Lung (tissue), 12 donors: ENCODE results near the gene RPL35. TPM values are rescaled to one million over a fixed set of nuclear protein-coding genes. Genes with fewer than 3 reads are reported as not detected.

Source experiments
- ATAC-seq: fragments of 200-7000 bp; cut with Tn5 transposase; one replicate; pipeline ENCODE4 v1.9.1; 2020; ENCODE audit warnings: moderate number of reproducible peaks; ENCODE audit not compliant: insufficient read depth, low FRiP score
- DNase-seq, 3 donors: peaks; one replicate each; pipeline ENCODE4 v3.0.0-alpha.2; 2013 to 2017
- H3K27ac ChIP-seq, 2 donors: one replicate each; pipeline ENCODE4 v1.5.1; 2013; ENCODE audit warnings: mild to moderate bottlenecking in 2 of 2, moderate library complexity in 2 of 2, control low read depth in 1 of 2, inconsistent platforms in 1 of 2, low read depth in 1 of 2, low read length in 1 of 2
- H3K27me3 ChIP-seq, 3 donors: one replicate each; pipeline ENCODE4 v1.5.1; 2013; ENCODE audit warnings: low read length in 2 of 3; ENCODE audit not compliant: control insufficient read depth in 3 of 3, insufficient read depth in 3 of 3
- H3K36me3 ChIP-seq, 4 donors: one replicate each; pipeline ENCODE4 v1.5.1; 2013; ENCODE audit warnings: low read length in 4 of 4, mild to moderate bottlenecking in 1 of 4, moderate library complexity in 1 of 4; ENCODE audit not compliant: control insufficient read depth in 4 of 4, insufficient read depth in 4 of 4
- H3K4me1 ChIP-seq, 5 donors: one replicate each; pipeline ENCODE4 v1.5.1; 2013; ENCODE audit warnings: low read length in 5 of 5, mild to moderate bottlenecking in 2 of 5, moderate library complexity in 1 of 5; ENCODE audit not compliant: control insufficient read depth in 5 of 5, insufficient read depth in 5 of 5
- H3K4me3 ChIP-seq: one replicate; pipeline ENCODE4 v1.5.1; 2013; ENCODE audit warnings: mild to moderate bottlenecking, control low read depth, moderate library complexity
- H3K9ac ChIP-seq, 2 donors: one replicate each; pipeline ENCODE4 v1.5.1; 2013; ENCODE audit warnings: low read length in 2 of 2, control low read depth in 1 of 2; ENCODE audit not compliant: insufficient read depth in 1 of 2
- H3K9me3 ChIP-seq, 4 donors: one replicate each; pipeline ENCODE4 v1.5.1; 2013; ENCODE audit warnings: low read length in 3 of 4, mild to moderate bottlenecking in 1 of 4, moderate library complexity in 1 of 4; ENCODE audit not compliant: control insufficient read depth in 4 of 4, insufficient read depth in 3 of 4
- CTCF ChIP-seq: IDR thresholded peaks from 2 replicates; pipeline ENCODE4 v1.5.1; 2012; ENCODE audit warnings: mild to moderate bottlenecking; ENCODE audit errors: control extremely low read depth, extremely low read depth
- WGBS, 2 donors: extraction: QIAGEN DNeasy Blood & Tissue Kit; methylation state at CpG; one replicate each; pipeline ENCODE4 v1.1.7; 2013; 5-methylcytosine and 5-hydroxymethylcytosine counted together
- polyA plus RNA-seq, 2 donors: library from polyadenylated mRNA; stranded (reverse); fragments of 200-250 nt; gene quantifications; one replicate each; pipeline ENCODE4 v1.2.1, GENCODE V29; 2013
- total RNA-seq, 2 donors: library from RNA; depleted of rRNA in 1 of 2; stranded (reverse); fragments of >200 nt in 1 of 2; gene quantifications; one replicate each; pipeline ENCODE4 v1.2.1, GENCODE V29; 2014 to 2021
- donor health status: control.
- donor health status: control.
- donor health status: Bipolar disorder and iron deficiency.
- donor health status: healthy.
- donor health status: DM: yes; HTN: yes; CAD: no.

RPL35 gene
- total and polyA plus RNA-seq, 4 donors: 758 to 5,305 (median 1,775) TPM

- peaks cover 0 to 2% (median 0%) of the 10 kb centered on the region in 4 donors for H3K9me3 ChIP-seq
- DNase-seq (peak in 1 of 3 donors; percentile 43), ATAC-seq (no peak)
- no peaks in the 10 kb centered on the region for H3K36me3 ChIP-seq
- no peaks in the 10 kb centered on the region for H3K4me1 ChIP-seq
- TF ChIP-seq CTCF: no peak
- 88 to 92% methylated on average over 12 of the region's 12 CpGs for WGBS, 2 donors
- no peak overlapping the region for H3K4me3 ChIP-seq
- no peaks in the 10 kb centered on the region for H3K27me3 ChIP-seq
- H3K27ac ChIP-seq: no peak overlapping the region
- no peak overlapping the region for H3K9ac ChIP-seq
Measured at GRCh38 chr9:124820698-124821623, 40.8 kb downstream of the RPL35 start.

- Histone ChIP-seq H3K4me3 (no peak overlapping the region), H3K9me3 (peaks cover 0 to 2% (median 0%) of the 10 kb centered on the region in 4 donors), H3K9ac (no peak overlapping the region), H3K27ac (peak overlapping the region in 1 of 2 donors; percentile 51), H3K27me3 (no peaks in the 10 kb centered on the region), H3K4me1 (no peaks in the 10 kb centered on the region), H3K36me3 (no peaks in the 10 kb centered on the region)
- ATAC-seq (no peak), DNase-seq (no peak)
- 64 to 71% methylated on average over 18 of the region's 18 CpGs for WGBS, 2 donors
- TF ChIP-seq CTCF: no peak
Measured at GRCh38 chr9:124818431-124819281, 43.1 kb downstream of the RPL35 start.

GRCh38 chr9:124815601-124816000, 46.2 kb downstream of the RPL35 start:
- WGBS, 2 donors: 91 to 95% methylated on average over 5 of the region's 5 CpGs
- no peak for ATAC-seq

More at GRCh38 chr9:124815601-124816000, 46.2 kb downstream of the RPL35 start:
- no peak overlapping the region for H3K27ac ChIP-seq
- peaks cover 0 to 12% (median 7%) of the 10 kb centered on the region in 5 donors for H3K4me1 ChIP-seq
- no peak for DNase-seq
- no peak overlapping the region for H3K4me3 ChIP-seq
- no peak for TF ChIP-seq CTCF
- peaks cover 0 to 2% (median 0%) of the 10 kb centered on the region in 4 donors for H3K9me3 ChIP-seq
- H3K36me3 ChIP-seq: peaks cover 0 to 2% (median under 1%) of the 10 kb centered on the region in 4 donors
- H3K9ac ChIP-seq: no peak overlapping the region
- no peaks in the 10 kb centered on the region for H3K27me3 ChIP-seq
